ENCODE data around the gene TCF12. TPM values are rescaled to one million over a fixed set of nuclear protein-coding genes. Genes with fewer than 3 reads are reported as not detected.

TCF12 gene
- total RNA-seq, 1 donor from 2014 or later: 123 TPM

GRCh38 chr15:56967336-56967735 lies 48.9 kb downstream of the TCF12 start:
- no peak for DNase-seq (ENCODE audit: low spot score)
- peaks cover 21% of the 10 kb centered on the region for H3K4me1 Mint-ChIP-seq (ENCODE audit: unreplicated experiment)
- H3K27me3 Mint-ChIP-seq (ENCODE audit: unreplicated experiment): no peaks in the 10 kb centered on the region
- H3K27ac Mint-ChIP-seq (ENCODE audit: unreplicated experiment): no peak overlapping the region
- no peaks in the 10 kb centered on the region for H3K36me3 Mint-ChIP-seq (ENCODE audit: low read depth, unreplicated experiment)
- H3K4me3 Mint-ChIP-seq (ENCODE audit: unreplicated experiment): no peak overlapping the region
- TF ChIP-seq CTCF (IDR thresholded peaks at IDR 0.05; ENCODE audit: unreplicated experiment): no peak
- no peaks in the 10 kb centered on the region for H3K9me3 Mint-ChIP-seq (ENCODE audit: unreplicated experiment)

GRCh38 chr15:56968256-56968655 lies 49.8 kb downstream of the TCF12 start:
- no peak overlapping the region for H3K27ac Mint-ChIP-seq (ENCODE audit: unreplicated experiment)
- H3K4me1 Mint-ChIP-seq (ENCODE audit: unreplicated experiment): peaks cover 28% of the 10 kb centered on the region
- no peak for TF ChIP-seq CTCF (IDR thresholded peaks at IDR 0.05; ENCODE audit: unreplicated experiment)
- H3K4me3 Mint-ChIP-seq (ENCODE audit: unreplicated experiment): no peak overlapping the region
- H3K27me3 Mint-ChIP-seq (ENCODE audit: unreplicated experiment): no peaks in the 10 kb centered on the region
- no peaks in the 10 kb centered on the region for H3K36me3 Mint-ChIP-seq (ENCODE audit: low read depth, unreplicated experiment)
- DNase-seq (ENCODE audit: low spot score): no peak
- H3K9me3 Mint-ChIP-seq (ENCODE audit: unreplicated experiment): no peaks in the 10 kb centered on the region

- Mint-ChIP-seq H3K27ac (ENCODE audit: unreplicated experiment) (no peak overlapping the region), H3K4me3 (ENCODE audit: unreplicated experiment) (no peak overlapping the region), H3K9me3 (ENCODE audit: unreplicated experiment) (no peaks in the 10 kb centered on the region), H3K27me3 (ENCODE audit: unreplicated experiment) (no peaks in the 10 kb centered on the region), H3K36me3 (ENCODE audit: low read depth, unreplicated experiment) (no peaks in the 10 kb centered on the region), H3K4me1 (ENCODE audit: unreplicated experiment) (peaks cover 28% of the 10 kb centered on the region)
- no peak for TF ChIP-seq CTCF (IDR thresholded peaks at IDR 0.05; ENCODE audit: unreplicated experiment)
- DNase-seq (ENCODE audit: low spot score): no peak
Measured at GRCh38 chr15:56968821-56969220, 50.4 kb downstream of the TCF12 start.

- Mint-ChIP-seq H3K9me3 (ENCODE audit: unreplicated experiment) (no peaks in the 10 kb centered on the region), H3K4me1 (ENCODE audit: unreplicated experiment) (peaks cover 26% of the 10 kb centered on the region), H3K27me3 (ENCODE audit: unreplicated experiment) (no peaks in the 10 kb centered on the region), H3K27ac (ENCODE audit: unreplicated experiment) (no peak overlapping the region), H3K36me3 (ENCODE audit: low read depth, unreplicated experiment) (no peaks in the 10 kb centered on the region), H3K4me3 (ENCODE audit: unreplicated experiment) (no peak overlapping the region)
- DNase-seq (ENCODE audit: low spot score): no peak
- no peak for TF ChIP-seq CTCF (IDR thresholded peaks at IDR 0.05; ENCODE audit: unreplicated experiment)
Measured at GRCh38 chr15:56969265-56969895, 50.9 kb downstream of the TCF12 start.

GRCh38 chr15:56971571-56971970 lies 53.1 kb downstream of the TCF12 start:
- no peaks in the 10 kb centered on the region for H3K27me3 Mint-ChIP-seq (ENCODE audit: unreplicated experiment)
- no peaks in the 10 kb centered on the region for H3K36me3 Mint-ChIP-seq (ENCODE audit: low read depth, unreplicated experiment)
- no peak overlapping the region for H3K27ac Mint-ChIP-seq (ENCODE audit: unreplicated experiment)
- DNase-seq (ENCODE audit: low spot score): no peak
- H3K9me3 Mint-ChIP-seq (ENCODE audit: unreplicated experiment): no peaks in the 10 kb centered on the region
- TF ChIP-seq CTCF (IDR thresholded peaks at IDR 0.05; ENCODE audit: unreplicated experiment): no peak
- H3K4me3 Mint-ChIP-seq (ENCODE audit: unreplicated experiment): no peak overlapping the region
- H3K4me1 Mint-ChIP-seq (ENCODE audit: unreplicated experiment): peaks cover 26% of the 10 kb centered on the region
